Ascending aorta (tissue), 2 donors: ENCODE results near the gene C1orf50. TPM values are rescaled to one million over a fixed set of nuclear protein-coding genes. Genes with fewer than 3 reads are reported as not detected.

Source experiments
- DNase-seq, 2 donors: peaks; one replicate each; pipeline ENCODE4 v3.0.0-alpha.2; 2019; ENCODE audit warnings: low spot score in 2 of 2
- H3K27ac ChIP-seq, 2 donors: fragments of 200-600 bp; sonication (generic); one replicate each; pipeline ENCODE4 v1.5.1; 2016 to 2017; ENCODE audit warnings: mild to moderate bottlenecking in 1 of 2
- H3K27me3 ChIP-seq: fragments of 200-600 bp; sonication (generic); one replicate; pipeline ENCODE4 v1.5.1; 2017
- H3K36me3 ChIP-seq, 2 donors: fragments of 200-600 bp; sonication (generic); one replicate each; pipeline ENCODE4 v1.5.1; 2016
- H3K4me1 ChIP-seq, 2 donors: fragments of 200-600 bp; sonication (generic); one replicate each; pipeline ENCODE4 v1.5.1; 2016 to 2017; ENCODE audit warnings: mild to moderate bottlenecking in 1 of 2
- H3K4me3 ChIP-seq, 2 donors: fragments of 200-600 bp; sonication (generic); one replicate each; pipeline ENCODE4 v1.5.1; 2016 to 2017; ENCODE audit warnings: mild to moderate bottlenecking in 1 of 2
- H3K9me3 ChIP-seq, 2 donors: fragments of 200-600 bp; sonication (generic); one replicate each; pipeline ENCODE4 v1.5.1; 2016
- intact Hi-C: fragments of 100-400 bp; cut with DNase I; formaldehyde crosslinking; loops from one replicate; pipeline ENCODE4 v1.15.1; 2023
- total RNA-seq: library from RNA; depleted of rRNA; stranded (reverse); fragments of >200 nt; gene quantifications from one replicate; pipeline ENCODE4 v1.1.0, GENCODE V29; 2016
- TF ChIP-seq, protein P1 (sequence below), 3 experiments: fragments of 200-600 bp in 2 of 3; fragments of 450-650 bp in 1 of 3; sonication (generic) in 2 of 3; IDR thresholded peaks; one replicate each; pipeline ENCODE4 v1.5.1; 2016 to 2019; ENCODE audit warnings: antibody characterized with exemption in 3 of 3, mild to moderate bottlenecking in 1 of 3, moderate library complexity in 1 of 3

C1orf50 gene
- total RNA-seq, 1 donor from 2014 or later: 0.64 TPM

DNA sequence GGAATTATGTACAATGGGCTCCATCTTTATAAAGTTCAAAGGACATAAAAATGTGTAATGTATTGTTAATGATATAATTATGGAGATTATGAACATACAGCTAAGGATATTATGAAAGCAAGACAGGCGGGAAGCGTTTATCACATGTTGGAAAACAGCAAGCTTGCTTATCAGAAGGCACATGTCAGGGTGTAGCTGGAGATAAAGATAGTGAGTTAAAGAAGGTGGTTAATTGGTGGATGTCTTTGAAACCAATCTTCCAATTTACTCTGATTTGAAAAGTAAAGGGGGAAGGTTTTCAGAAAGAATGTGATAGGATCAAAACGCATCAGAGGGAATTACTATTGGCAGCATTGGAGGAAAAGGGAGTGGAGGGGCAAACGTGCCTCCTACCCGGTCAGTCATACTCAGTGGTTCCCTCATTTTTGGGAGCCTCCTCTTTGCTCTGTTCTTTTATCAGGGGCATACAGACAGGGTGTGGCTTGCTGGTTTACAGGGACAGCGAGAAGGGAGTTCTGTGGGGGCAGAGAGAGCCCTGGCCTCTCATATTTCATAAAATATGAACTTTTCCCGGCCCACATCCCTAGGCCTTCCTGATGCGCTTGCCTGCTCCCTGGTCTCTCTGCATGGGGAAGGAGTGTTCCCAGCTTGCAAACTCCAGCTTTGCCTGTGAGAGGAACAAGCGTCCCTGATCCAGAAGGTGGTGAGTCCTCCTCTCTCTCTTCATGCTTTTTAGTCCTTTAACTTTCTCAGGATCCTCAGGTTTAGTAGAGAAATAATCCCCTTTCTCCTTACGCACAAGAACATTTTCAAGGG is 58.2 kb downstream of the C1orf50 start:
- Histone ChIP-seq H3K9me3 (no peaks in the 10 kb centered on the region), H3K4me1 (no peaks in the 10 kb centered on the region), H3K27ac (no peak overlapping the region), H3K4me3 (no peak overlapping the region), H3K36me3 (no peaks in the 10 kb centered on the region), H3K27me3 (no peaks in the 10 kb centered on the region)
- intact Hi-C loops: no loop called here
- DNase-seq: no peak
- TF ChIP-seq, protein P1, sequence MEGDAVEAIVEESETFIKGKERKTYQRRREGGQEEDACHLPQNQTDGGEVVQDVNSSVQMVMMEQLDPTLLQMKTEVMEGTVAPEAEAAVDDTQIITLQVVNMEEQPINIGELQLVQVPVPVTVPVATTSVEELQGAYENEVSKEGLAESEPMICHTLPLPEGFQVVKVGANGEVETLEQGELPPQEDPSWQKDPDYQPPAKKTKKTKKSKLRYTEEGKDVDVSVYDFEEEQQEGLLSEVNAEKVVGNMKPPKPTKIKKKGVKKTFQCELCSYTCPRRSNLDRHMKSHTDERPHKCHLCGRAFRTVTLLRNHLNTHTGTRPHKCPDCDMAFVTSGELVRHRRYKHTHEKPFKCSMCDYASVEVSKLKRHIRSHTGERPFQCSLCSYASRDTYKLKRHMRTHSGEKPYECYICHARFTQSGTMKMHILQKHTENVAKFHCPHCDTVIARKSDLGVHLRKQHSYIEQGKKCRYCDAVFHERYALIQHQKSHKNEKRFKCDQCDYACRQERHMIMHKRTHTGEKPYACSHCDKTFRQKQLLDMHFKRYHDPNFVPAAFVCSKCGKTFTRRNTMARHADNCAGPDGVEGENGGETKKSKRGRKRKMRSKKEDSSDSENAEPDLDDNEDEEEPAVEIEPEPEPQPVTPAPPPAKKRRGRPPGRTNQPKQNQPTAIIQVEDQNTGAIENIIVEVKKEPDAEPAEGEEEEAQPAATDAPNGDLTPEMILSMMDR (IDR thresholded peaks at IDR 0.05): no peak

Other genes starting within 250 kb of the C1orf50 start
- 2.2 TPM for gene PPIH, start 108.8 kb upstream of the C1orf50 start, total RNA-seq
- 356 TPM for gene YBX1, start 84.8 kb upstream of the C1orf50 start, total RNA-seq
- not detected for gene CLDN19, start 27.0 kb upstream of the C1orf50 start, total RNA-seq
- gene P3H1, start 221 bp upstream of the C1orf50 start, total RNA-seq: 72.2 TPM
- not detected for gene TMEM269, start 17.7 kb downstream of the C1orf50 start, total RNA-seq
- 0.11 TPM for gene ERMAP, start 49.9 kb downstream of the C1orf50 start, total RNA-seq
- 1.2 TPM for gene SVBP, start 50.1 kb downstream of the C1orf50 start, total RNA-seq
- gene ZNF691, start 79.4 kb downstream of the C1orf50 start, total RNA-seq: 14.7 TPM
- gene SLC2A1, start 191.6 kb downstream of the C1orf50 start, total RNA-seq: 15.5 TPM